Breast epithelium (tissue), 3 donors: Measurements from ENCODE around the gene SRPX.

Source experiments
- POLR2AphosphoS5 ChIP-seq, 3 donors: sonication (generic); formaldehyde crosslinking; IDR thresholded peaks; one replicate each; pipeline ENCODE4 v1.6.1; 2017; ENCODE audit warnings: antibody characterized with exemption in 3 of 3
- TF ChIP-seq, protein P1 (sequence below), 3 donors: fragments of 450-650 bp; IDR thresholded peaks; one replicate each; pipeline ENCODE4 v1.5.1; 2016 to 2017; ENCODE audit warnings: antibody characterized with exemption in 3 of 3, mild to moderate bottlenecking in 3 of 3, moderate library complexity in 3 of 3

DNA sequence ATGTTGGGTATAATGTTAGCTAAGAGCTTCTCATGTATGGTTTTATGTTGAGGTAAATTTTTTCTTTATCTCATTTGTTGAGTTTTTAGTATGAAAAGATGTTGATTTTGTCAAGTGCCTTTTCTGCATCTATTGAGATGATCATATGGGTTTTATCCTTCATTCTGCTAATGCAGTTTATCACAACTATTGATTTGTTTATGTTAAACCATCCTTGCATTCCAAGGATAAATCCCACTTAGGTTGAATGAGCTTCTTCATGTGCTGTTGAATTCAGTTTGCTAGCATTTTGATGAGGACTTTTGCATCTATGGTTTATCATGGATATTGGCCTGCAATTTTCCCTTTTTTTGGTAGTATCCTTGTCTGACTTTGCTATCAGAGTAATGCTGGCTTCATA lies 121.0 kb downstream of the SRPX start:
- TF ChIP-seq, protein P1, sequence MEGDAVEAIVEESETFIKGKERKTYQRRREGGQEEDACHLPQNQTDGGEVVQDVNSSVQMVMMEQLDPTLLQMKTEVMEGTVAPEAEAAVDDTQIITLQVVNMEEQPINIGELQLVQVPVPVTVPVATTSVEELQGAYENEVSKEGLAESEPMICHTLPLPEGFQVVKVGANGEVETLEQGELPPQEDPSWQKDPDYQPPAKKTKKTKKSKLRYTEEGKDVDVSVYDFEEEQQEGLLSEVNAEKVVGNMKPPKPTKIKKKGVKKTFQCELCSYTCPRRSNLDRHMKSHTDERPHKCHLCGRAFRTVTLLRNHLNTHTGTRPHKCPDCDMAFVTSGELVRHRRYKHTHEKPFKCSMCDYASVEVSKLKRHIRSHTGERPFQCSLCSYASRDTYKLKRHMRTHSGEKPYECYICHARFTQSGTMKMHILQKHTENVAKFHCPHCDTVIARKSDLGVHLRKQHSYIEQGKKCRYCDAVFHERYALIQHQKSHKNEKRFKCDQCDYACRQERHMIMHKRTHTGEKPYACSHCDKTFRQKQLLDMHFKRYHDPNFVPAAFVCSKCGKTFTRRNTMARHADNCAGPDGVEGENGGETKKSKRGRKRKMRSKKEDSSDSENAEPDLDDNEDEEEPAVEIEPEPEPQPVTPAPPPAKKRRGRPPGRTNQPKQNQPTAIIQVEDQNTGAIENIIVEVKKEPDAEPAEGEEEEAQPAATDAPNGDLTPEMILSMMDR (IDR thresholded peaks at IDR 0.05), result no peak
- no peak for TF ChIP-seq POLR2AphosphoS5 (IDR thresholded peaks at IDR 0.05)
